Measurements from ENCODE around the gene DPP6.

DPP6 gene

DNA sequence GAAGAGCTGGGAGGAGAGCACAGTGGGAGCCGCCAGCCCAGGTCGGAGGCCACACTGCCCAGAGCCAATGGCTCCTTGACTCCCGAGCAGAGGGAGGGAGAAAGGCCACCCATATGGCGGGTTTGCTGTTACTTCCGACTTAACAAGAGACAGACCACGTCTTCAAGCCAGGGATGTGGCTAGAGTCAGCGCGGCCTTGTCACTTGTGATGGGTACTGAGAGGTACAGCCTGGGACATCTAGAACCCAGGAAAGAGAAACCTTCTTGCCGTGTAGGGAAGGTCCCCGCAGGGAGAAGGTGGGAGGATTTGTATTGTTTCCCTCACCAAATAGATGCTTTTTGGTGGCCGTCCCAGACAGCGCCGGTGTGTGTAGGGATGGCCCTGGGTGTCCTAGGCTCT lies 823.1 kb downstream of the DPP6 start:
- DNase-seq (ENCODE audit: low read depth, low spot score), result no peak

DNA sequence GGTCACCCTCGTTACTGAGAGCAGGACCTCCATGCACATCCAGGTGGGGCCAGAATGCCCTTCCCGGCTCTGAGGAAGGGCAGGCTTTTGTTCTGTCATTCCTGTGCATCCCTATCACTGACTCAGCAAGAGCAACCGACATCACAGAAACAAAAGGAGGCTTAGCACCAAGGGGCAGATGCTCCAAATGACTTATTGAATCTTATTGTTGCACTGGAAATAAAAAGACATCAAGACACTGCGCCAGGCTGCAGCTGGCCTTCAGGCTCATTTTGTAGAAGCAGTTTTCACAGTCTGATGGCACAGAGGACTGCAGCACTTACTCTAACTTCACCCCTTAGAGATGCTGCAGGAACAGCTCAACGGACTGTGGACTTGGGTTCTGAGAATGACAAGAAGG lies 824.3 kb downstream of the DPP6 start:
- DNase-seq (ENCODE audit: low read depth, low spot score), result no peak

DNA sequence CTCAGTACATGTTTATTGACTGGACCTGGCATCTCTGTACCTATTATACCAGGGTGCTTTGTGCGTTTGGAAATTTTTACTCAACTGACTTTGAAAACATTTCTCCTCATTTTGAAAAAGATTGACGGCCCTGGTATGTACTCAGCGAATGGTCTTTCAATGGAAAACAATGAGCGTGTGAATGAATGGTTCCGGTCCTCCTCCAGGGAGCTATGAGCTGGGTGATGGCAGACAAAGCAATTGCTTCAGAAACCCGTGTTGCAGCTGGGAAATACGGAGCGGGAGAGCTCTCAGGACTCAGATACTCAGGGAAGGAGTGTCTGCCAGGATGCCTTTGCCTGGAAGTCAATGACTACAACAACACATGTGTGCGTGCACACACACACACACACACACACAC lies 824.8 kb downstream of the DPP6 start:
- DNase-seq (ENCODE audit: low read depth, low spot score), result no peak

DNA sequence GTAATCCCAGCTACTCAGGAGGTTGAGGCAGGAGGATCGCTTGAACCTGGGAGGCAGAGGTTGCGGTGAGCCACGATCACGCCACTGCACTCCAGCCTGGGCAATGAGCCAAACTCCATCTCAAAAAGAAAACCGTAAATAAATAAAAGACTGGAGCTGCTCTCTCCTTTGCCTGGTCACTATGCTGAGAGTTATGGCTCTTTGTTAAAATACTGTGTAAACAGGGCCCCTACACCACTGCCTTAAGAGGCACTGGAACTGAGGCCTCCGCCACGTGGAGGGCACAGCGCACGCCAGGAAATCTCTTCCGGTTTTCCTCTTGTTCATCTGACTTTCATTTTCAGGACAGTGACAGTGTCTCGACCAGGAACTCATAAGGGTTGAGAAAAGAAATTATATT lies 827.4 kb downstream of the DPP6 start:
- no peak for DNase-seq (ENCODE audit: low read depth, low spot score)

DNA sequence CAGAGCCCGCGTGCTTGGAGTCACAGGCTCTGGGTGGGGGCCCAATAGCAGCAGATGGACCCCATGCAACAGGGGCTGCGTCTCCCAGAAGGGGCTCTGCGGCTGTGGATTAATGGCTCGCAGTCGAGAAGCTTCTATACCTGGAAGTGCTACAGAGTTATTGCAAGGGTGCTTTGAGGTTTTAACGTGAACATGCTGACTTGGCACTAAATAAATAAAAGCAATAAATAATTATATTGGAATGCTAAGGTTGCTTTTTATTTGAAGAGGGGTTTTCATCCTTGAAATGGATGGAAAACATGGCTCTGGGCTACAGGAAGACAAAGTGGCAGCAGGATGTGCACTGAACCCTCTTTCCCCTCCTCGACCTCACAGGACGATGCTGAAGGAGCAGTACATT lies 828.3 kb downstream of the DPP6 start:
- no peak for DNase-seq (ENCODE audit: low read depth, low spot score)

DNA sequence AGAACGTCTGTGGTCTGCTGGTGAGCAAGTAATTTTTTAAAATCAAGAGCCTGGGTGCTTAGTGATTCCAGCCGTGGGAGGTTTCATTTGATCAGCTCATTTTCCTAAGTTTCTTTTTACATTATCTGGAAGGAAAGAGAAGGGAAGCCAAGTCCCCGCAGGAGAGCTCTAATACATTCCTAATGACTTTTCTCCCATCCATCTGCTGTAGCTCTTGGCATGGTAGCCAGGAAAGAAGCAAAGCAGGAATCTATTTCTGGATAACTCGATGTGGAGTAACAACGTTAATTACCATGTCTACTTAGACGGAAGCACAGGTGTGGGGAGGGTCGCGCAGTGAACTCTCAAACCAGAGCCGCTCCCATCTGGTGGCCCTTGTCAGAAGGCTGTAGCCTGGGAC lies 828.8 kb downstream of the DPP6 start:
- no peak for DNase-seq (ENCODE audit: low read depth, low spot score)

DNA sequence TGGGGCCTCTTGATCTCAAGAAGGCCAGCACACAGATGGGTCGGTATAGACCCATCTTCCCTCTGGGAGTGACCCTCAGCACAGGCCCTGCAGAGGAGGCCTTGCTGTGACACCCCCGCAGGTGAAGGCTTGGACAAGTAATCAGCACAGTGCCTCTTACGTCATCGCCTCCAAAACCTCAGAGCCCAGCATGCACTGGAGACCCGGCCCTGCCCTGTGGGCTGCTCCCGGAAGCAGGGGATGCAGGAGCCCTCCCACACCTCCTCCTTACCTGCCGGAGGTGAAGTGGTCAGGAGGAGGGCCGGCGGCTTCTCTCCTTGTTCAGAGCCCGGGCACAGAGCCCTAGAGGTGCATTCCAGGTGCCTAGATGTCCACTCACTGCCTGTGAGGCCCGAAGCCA lies 829.3 kb downstream of the DPP6 start:
- DNase-seq (ENCODE audit: low read depth, low spot score), result no peak

DNA sequence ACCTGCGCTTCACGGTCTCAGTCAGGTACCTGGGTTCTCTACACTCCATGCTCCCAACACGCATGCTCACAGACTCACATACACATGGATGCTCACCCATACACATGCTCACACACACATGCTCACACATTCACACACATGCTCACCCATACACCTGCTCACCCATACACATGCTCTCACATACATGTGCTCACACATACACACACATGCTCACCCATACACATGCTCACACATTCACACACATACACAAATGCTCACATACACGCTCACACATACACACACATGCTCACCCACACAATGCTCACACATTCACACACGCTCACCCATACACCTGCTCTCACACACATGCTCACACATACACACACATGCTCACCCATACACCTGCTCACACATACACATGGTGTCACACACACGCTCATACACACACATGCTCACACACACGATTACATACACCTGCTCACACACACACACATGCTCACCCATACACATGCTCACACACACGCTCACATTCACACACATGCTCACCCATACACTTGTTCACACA lies 830.8 kb downstream of the DPP6 start:
- DNase-seq (ENCODE audit: low read depth, low spot score), result no peak

DNA sequence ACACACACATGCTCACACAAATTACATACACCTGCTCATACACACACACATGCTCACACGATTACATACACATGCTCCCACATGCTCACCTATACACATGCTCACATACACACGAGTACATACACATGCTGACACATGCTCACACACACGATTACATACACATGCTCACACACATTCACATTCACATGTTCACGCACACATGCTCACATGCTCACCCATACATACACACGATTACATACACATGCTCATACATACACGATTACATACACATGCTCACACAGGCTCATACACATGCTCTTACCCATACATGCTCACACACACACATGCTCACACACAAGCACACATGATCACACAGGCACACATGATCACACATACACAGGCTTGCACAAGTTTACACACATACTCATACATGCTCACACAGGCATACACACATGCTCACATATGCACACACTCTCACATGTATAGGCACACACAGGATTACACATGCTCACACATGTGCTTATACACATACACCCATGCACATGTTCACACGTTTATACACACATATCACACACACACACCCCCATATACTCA lies 832.2 kb downstream of the DPP6 start:
- no peak for DNase-seq (ENCODE audit: low read depth, low spot score)

DNA sequence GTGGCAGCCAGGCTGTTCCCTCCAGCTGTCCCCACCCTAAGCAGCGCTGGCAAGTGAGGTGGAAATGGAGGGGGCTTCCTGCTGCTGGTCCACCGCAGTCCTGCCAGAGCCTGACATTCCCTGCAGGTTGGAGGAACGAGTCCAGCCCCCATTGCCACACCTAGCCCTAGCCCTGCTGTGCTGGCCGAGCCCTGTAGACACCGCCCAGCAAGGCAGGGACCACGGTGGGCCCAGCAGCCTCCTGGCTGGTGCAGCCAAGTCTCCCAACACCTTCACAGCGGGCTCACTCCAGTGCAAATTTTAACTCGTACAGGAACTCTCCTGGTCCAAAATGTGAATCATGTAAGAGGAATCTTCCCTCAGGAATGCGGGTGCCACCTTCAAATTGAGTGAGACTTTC lies 834.4 kb downstream of the DPP6 start:
- no peak for DNase-seq (ENCODE audit: low read depth, low spot score)

DNA sequence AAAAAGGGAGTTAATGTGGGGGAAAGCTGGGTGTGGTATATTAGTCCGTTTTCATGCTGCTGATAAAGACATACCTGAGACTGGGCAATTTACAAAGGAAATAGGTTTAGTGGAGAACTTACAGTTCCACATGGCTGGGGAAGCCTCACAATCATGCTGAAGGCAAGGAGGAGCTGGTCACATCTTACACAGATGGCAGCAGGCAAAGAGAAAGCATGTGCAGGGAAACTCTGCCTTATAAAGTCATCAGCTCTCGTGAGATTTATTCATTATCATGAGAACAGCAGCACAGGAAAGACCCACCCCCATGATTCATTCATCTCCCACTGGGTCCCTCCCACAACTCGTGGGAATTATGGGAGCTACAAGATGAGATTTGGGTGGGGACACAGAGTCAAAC lies 836.5 kb downstream of the DPP6 start:
- DNase-seq (ENCODE audit: low read depth, low spot score), result no peak

DNA sequence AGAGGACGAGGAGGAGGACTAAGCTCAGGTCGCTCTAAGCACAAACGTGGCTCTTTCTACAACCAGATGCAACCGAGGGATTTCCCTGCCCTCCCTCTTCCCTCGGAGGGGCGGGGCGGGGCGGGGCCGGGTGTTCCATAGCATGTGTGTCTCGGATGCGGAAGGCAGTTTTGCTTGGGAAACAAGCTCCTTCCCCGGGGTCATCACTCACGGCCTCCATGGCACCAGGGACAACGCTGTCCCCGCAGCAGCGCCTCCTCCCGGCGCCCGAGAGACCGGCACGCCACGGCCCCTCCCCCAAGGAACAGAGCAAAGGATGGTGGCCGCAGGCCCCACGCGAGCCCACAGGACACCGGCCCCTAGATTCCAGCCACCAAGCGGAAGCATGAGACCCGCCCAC lies 840.3 kb downstream of the DPP6 start:
- DNase-seq (ENCODE audit: low read depth, low spot score), result no peak

DNA sequence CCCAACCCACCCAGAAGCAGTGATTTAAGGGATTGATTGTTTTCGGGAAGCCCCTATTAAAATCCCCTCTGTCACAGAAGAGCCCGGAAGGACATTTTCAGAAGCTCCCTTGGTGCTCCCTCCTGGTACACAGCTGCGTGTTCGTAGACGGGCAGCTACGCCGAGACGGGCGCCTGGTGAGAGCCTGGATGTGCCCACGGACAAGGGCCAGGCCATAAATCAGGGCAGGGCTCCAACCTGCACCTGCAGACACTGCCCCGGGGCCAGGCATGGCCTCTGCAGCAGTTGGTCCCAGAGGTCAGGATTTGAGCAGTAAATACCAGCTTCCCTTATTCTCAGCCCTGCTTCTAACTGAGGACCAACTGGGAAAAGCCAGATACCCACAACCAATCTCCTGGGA lies 843.9 kb downstream of the DPP6 start:
- no peak for DNase-seq (ENCODE audit: low read depth, low spot score)

DNA sequence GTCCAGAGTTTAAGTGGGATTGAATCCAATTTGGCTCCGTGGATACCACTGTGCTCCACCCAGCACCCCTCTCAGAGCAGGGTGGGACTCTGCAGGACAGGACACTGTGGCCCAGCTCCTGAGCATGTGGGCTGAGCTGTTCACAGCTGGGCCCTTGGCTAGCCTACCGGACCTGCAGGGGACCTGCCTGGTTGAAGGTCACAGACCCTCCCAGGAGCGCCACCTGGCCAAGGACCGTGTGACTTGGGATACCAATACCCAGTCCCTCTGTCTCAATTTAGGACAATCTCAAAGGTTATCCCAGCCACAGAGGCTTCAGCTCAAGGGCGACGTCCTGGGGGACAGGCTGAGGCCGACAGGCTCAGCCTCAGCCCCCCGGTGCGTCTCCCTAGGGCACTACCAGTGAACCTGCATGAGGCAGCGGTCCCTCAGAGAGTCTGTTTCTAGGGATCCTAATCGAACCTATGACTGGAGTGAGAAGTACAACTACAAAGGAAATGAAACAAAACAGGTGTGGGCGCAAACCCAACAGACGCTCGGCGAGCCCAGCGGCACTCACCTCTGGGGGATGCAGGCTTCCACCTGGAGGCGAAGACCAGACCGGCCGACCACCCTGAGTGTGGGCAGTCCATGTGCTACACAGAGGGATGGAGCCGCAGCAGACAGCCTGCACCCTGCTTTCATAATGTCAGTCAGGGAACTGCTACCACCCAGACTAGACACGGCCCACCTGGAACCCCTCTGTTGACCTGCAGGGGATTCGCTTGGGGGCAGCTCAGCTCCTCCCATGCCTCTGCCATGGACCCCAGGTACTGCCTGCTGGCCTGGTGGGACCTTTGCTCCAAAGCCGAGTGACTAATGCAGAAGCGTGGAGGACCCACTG lies 847.0 kb downstream of the DPP6 start:
- DNase-seq (ENCODE audit: low read depth, low spot score), result no peak

DNA sequence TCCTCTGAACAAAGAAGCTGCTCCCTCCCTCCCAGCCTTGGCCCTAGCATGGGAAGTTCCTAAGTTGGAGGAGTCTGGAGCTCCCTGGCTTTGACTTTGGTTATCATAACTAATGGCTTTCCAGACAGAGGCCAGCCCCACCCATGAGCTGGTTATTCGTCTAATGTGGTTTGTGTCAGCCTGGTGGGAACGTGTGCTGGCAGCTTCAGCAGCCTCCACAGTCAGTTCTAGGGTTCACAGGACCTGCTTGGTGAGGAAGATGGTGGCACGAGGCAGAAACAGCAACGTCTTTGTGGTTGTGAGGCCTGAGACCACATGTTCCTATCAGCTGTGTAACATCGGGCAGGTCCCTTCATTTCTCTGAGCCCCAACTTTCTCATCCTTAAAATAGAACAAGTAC lies 847.7 kb downstream of the DPP6 start:
- DNase-seq (ENCODE audit: low read depth, low spot score), result no peak

DNA sequence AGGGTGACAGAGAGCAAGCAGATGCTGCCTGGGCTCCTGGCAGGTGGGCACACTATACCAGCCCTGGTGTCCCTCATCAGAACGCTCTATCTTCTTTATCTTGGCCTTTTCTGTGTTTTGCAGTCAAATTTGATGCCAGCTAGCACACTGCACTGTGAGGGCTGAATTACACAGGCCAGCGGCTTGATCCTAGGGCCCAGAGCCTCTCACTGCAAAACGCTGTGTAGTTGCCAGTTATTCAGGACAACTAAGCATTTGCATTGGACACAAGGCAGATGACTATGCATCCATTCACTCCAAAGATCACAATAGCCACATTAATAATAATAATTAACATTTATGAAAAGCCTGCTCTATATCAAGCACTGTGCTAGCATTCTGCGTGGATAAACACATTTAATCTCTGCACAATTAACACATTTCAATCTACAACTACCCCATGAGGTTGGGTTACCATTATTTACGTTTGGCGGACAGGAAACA lies 850.4 kb downstream of the DPP6 start:
- DNase-seq (ENCODE audit: low read depth, low spot score), result no peak

DNA sequence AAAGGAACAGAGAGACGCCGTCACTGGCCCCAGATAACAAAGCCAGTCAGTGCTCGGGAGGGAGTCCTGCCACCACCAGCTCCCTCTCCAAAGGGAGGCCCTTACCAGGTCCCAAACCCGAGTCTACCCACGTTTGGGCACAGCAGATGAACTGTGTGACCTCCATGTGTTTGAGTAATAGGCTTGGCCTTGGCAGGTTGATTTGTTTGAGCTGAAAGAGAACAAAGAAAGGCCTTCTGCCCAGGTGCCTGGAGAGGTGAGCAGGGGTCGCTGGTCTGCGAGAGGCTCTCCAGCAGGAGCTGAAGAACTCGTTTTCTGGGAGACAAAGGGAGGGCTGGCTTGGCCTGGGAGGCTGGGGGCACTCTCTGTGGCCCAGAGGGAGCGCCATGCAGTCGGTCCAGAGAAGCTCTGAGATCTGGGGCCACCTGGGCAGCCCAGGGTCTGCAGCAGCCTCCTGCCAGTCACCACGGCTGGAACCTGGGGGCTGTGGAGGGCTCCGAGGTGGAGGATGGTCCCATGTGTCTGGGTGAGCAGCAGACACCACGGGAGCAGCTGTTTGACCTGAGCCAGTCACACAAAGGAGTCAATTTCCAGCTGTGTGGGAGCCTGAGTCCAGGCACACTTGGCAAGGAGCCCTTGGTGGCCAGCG lies 851.0 kb downstream of the DPP6 start:
- DNase-seq (ENCODE audit: low read depth, low spot score), result no peak

DNA sequence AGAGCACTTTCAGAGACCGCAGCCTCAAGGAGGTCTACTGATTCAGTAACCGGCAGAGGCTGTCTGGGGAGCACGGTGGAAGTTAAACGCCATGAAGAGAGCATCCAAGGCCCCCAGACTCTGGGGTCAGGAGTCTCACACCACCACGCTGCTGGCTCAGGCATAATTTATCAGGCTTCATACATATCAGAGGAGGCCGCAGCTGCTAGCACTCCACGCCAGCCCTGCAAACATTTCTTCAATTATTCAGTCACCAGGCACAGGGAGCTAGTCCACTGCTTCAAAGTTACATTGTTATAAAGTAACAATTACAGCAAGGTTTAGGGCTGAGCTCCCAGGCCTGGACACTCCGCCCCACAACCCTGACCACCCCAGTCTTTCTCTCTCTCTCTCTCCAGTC lies 852.9 kb downstream of the DPP6 start:
- DNase-seq (ENCODE audit: low read depth, low spot score), result no peak

DNA sequence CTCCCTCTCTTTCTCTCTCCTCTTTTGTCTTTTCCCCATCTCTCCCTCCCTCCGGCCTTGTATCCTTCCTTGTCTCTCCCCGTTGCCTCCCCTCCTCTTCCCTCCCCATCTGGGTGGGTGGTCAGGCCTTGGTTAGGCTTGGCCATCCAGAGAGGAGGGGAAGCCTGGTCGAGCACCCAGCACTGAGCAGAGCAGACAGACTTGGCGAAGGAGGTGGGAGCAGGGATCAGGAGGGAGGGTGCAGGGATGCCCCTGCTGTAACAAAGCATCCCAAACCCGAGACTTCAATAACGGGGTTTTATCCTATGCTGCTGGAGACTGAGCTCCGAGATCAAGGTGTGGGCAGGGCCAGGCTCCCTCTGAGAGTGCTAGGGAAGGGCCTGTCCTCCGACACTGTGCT lies 853.4 kb downstream of the DPP6 start:
- DNase-seq (ENCODE audit: low read depth, low spot score), result no peak

DNA sequence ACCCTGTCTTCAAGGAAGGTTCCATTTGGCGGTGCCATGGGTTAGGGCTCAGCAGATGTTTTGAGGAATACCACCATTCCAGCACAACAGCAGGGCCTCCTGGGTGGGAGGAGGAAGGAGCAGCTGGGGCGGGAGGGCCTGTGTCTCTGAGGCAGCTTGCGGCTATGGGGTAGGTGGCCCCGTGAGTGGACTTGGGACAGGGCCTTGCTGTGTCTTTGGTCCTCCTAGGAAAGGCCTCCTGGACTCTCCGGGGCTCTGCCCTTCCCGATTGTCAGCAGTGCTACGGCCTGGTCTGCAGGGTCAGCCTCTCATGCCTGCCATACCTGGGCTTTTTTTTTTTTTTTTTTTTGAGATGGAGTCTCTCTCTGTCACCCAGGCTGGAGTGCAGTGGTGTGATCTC lies 854.0 kb downstream of the DPP6 start:
- DNase-seq (ENCODE audit: low read depth, low spot score), result no peak

DNA sequence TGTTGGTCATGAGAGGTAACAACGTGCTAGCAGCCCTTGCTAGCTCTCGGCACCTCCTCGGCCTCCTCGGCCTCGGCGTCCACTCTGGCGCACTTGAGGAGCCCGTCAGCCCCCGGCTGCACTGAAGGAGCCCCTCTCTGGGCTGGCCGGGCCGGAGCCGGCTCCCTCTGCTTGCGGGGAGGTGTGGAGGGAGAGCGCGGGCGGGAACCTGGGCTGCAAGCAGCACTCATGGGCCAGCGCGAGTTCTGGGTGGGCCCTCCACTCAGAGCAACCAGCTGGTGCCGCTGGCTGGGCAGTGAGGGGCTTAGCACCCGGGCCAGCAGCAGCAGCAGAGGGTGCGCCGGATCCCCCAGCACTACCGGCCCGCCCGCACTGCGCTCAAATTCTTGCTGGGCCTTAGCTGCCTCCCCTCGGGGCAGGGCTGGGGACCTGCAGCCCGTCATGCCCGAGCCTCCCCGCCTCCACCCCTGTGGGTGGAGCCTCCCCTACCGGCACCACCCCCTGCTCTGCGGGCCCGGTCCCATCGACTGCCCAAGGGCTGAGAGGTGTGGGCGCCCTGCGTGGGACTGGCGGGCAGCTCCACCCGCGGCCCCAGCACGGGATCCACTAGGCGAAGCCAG lies 854.6 kb downstream of the DPP6 start:
- DNase-seq (ENCODE audit: low read depth, low spot score), result no peak
